ENCODE measurements around the gene ACOX3.

- TF ChIP-seq CTCF (optimal IDR thresholded peaks at IDR 0.05 in 1 of 3, IDR thresholded peaks at IDR 0.05 in 1 of 3, conservative IDR thresholded peaks at IDR 0.05 in 1 of 3; ENCODE audit: extremely low read depth in 1 of 3, insufficient read depth in 2 of 3, low read length in 3 of 3) (peak in 2 of 3 experiments; percentile 36 to 48), EZH2 (IDR thresholded peaks at IDR 0.05; ENCODE audit: low read length) (no peak)
Observed at GRCh38 chr4:8320386-8320750, 120.2 kb downstream of the ACOX3 start.

Measured in keratinocyte (primary cell).